Ovary (tissue), 3 donors: ENCODE data around the gene SLC2A6.

Source experiments
- CTCF ChIP-seq, 3 donors: fragments of 450-650 bp in 2 of 3; fragments of 200-600 bp in 1 of 3; IDR thresholded peaks; one replicate each; pipeline versions ENCODE4 v1.5.1 to v1.8.0; 2016 to 2022; ENCODE audit warnings: antibody characterized with exemption in 3 of 3, mild to moderate bottlenecking in 1 of 3
- EP300 ChIP-seq: sonication (generic); formaldehyde crosslinking; IDR thresholded peaks from one replicate; pipeline ENCODE4 v1.6.1; 2017; ENCODE audit warnings: antibody characterized with exemption
- donor health status: DM: no; HTN: no; CAD: no.

GRCh38 chr9:133490201-133490681 is 11.3 kb upstream of the SLC2A6 start:
- TF ChIP-seq CTCF (IDR thresholded peaks at IDR 0.05) (no peak), EP300 (no peak)
